Vagina (tissue), 2 donors: ENCODE data around the gene TFCP2L1.
"Not testable (repeated sequence)": the region's sequence is repeated elsewhere in the genome, so short reads cannot be mapped to it uniquely, and the experiment has no call there.

Experiments
- POLR2AphosphoS5 ChIP-seq, 2 donors: sonication (generic); formaldehyde crosslinking; IDR thresholded peaks; one replicate each; pipeline ENCODE4 v1.9.0; 2017; ENCODE audit warnings: antibody characterized with exemption in 2 of 2, mild to moderate bottlenecking in 2 of 2, low read depth in 1 of 2; ENCODE audit not compliant: insufficient read depth in 1 of 2
- TF ChIP-seq, protein P1 (sequence below), 3 experiments: fragments of 450-650 bp in 2 of 3; fragments of 200-600 bp in 1 of 3; sonication (generic) in 1 of 3; IDR thresholded peaks; one replicate each; pipeline ENCODE4 v1.5.1; 2017 to 2019; ENCODE audit warnings: antibody characterized with exemption in 3 of 3, mild to moderate bottlenecking in 2 of 3, moderate library complexity in 2 of 3

GRCh38 chr2:121331324-121331723 lies 46.3 kb upstream of the TFCP2L1 start:
- TF ChIP-seq, protein P1, sequence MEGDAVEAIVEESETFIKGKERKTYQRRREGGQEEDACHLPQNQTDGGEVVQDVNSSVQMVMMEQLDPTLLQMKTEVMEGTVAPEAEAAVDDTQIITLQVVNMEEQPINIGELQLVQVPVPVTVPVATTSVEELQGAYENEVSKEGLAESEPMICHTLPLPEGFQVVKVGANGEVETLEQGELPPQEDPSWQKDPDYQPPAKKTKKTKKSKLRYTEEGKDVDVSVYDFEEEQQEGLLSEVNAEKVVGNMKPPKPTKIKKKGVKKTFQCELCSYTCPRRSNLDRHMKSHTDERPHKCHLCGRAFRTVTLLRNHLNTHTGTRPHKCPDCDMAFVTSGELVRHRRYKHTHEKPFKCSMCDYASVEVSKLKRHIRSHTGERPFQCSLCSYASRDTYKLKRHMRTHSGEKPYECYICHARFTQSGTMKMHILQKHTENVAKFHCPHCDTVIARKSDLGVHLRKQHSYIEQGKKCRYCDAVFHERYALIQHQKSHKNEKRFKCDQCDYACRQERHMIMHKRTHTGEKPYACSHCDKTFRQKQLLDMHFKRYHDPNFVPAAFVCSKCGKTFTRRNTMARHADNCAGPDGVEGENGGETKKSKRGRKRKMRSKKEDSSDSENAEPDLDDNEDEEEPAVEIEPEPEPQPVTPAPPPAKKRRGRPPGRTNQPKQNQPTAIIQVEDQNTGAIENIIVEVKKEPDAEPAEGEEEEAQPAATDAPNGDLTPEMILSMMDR (IDR thresholded peaks at IDR 0.05): not testable (repeated sequence)
- not testable (repeated sequence) for TF ChIP-seq POLR2AphosphoS5 (IDR thresholded peaks at IDR 0.05; ENCODE audit: insufficient read depth in 1 of 2, low read depth in 1 of 2)
